CD14-positive monocyte (primary cell): Measurements from ENCODE around the gene LONRF2. TPM values are rescaled to one million over a fixed set of nuclear protein-coding genes. Genes with fewer than 3 reads are reported as not detected.

Experiments used
- DNase-seq, 3 donors: peaks; one replicate each; pipeline ENCODE4 v3.0.0-alpha.2; 2011 to 2022
- H2AFZ ChIP-seq: 2 replicates; pipeline ENCODE4 v1.6.0; 2012; ENCODE audit warnings: mild to moderate bottlenecking, low read depth, low read length, inconsistent platforms; ENCODE audit not compliant: insufficient read depth, poor library complexity, severe bottlenecking
- H3K27ac ChIP-seq, 2 donors: 1 replicate in 1 of 2; 2 replicates in 1 of 2; pipeline ENCODE4 v1.5.1; 2012 to 2013; ENCODE audit warnings: low read length in 2 of 2, control low read depth in 1 of 2, inconsistent platforms in 1 of 2, low read depth in 1 of 2, mild to moderate bottlenecking in 1 of 2
- H3K27me3 ChIP-seq, 2 donors: one replicate each; pipeline versions ENCODE4 v1.6.0 to v1.6.1; 2011 to 2013; ENCODE audit warnings: low read length in 2 of 2; ENCODE audit not compliant: control insufficient read depth in 2 of 2, insufficient read depth in 2 of 2
- H3K36me3 ChIP-seq, 2 donors: replicated peaks in 1 of 2; 1 replicate in 1 of 2; 2 replicates in 1 of 2; pipeline versions ENCODE4 v1.5.1 to v1.6.1; 2012 to 2013; ENCODE audit warnings: low read length in 2 of 2, control low read depth in 1 of 2, inconsistent platforms in 1 of 2, mild to moderate bottlenecking in 1 of 2; ENCODE audit not compliant: insufficient read depth in 2 of 2, control insufficient read depth in 1 of 2
- H3K4me1 ChIP-seq, 2 donors: 1 replicate in 1 of 2; 2 replicates in 1 of 2; pipeline versions ENCODE4 v1.5.1 to v1.6.1; 2012 to 2013; ENCODE audit warnings: low read length in 2 of 2, control low read depth in 1 of 2, inconsistent platforms in 1 of 2, mild to moderate bottlenecking in 1 of 2, moderate library complexity in 1 of 2; ENCODE audit not compliant: insufficient read depth in 2 of 2, control insufficient read depth in 1 of 2
- H3K4me2 ChIP-seq: replicated peaks from 2 replicates; pipeline ENCODE3; 2012; ENCODE audit warnings: low read length, moderate library complexity, mild to moderate bottlenecking; ENCODE audit not compliant: poor library complexity, severe bottlenecking; ENCODE audit errors: extremely low read depth
- H3K4me3 ChIP-seq, 3 experiments: fragments of 200-600 bp in 1 of 3; sonication (generic) in 1 of 3; replicated peaks in 1 of 3; 1 replicate in 2 of 3; 2 replicates in 1 of 3; pipeline ENCODE4 v1.5.1; 2011 to 2013; ENCODE audit warnings: low read length in 3 of 3, mild to moderate bottlenecking in 3 of 3, control low read depth in 2 of 3, low read depth in 2 of 3, inconsistent platforms in 1 of 3, moderate library complexity in 1 of 3
- H3K79me2 ChIP-seq: 2 replicates; pipeline ENCODE4 v1.6.0; 2012; ENCODE audit warnings: mild to moderate bottlenecking, control low read depth, inconsistent platforms, low read length, moderate library complexity; ENCODE audit not compliant: insufficient read depth
- H3K9ac ChIP-seq: 2 replicates; pipeline ENCODE4 v1.6.0; 2017; ENCODE audit warnings: low read length, mild to moderate bottlenecking; ENCODE audit not compliant: insufficient read depth, poor library complexity, severe bottlenecking
- H3K9me3 ChIP-seq, 2 donors: replicated peaks in 1 of 2; 1 replicate in 1 of 2; 2 replicates in 1 of 2; pipeline versions ENCODE4 v1.5.1 to v1.6.1; 2012 to 2013; ENCODE audit warnings: low read length in 2 of 2, control low read depth in 1 of 2; ENCODE audit not compliant: control insufficient read depth in 1 of 2, insufficient read depth in 1 of 2
- H4K20me1 ChIP-seq: 2 replicates; pipeline ENCODE4 v1.6.0; 2012; ENCODE audit warnings: mild to moderate bottlenecking, low read length, control low read depth, moderate library complexity; ENCODE audit not compliant: insufficient read depth
- H3K27ac Mint-ChIP-seq, 7 donors: one replicate each; pipeline ENCODE4 v1.8.0; 2020; ENCODE audit warnings: mild to moderate bottlenecking in 7 of 7, mixed read lengths in 7 of 7, moderate library complexity in 6 of 7, inconsistent platforms in 2 of 7
- H3K27me3 Mint-ChIP-seq, 3 donors: one replicate each; pipeline ENCODE4 v1.8.0; 2021 to 2022; ENCODE audit warnings: low read depth in 3 of 3, mild to moderate bottlenecking in 3 of 3, mixed read lengths in 3 of 3, moderate library complexity in 3 of 3, inconsistent platforms in 1 of 3
- H3K36me3 Mint-ChIP-seq, 2 donors: one replicate each; pipeline ENCODE4 v1.8.0; 2020; ENCODE audit warnings: mixed read lengths in 2 of 2, inconsistent platforms in 1 of 2, mild to moderate bottlenecking in 1 of 2
- H3K4me1 Mint-ChIP-seq: one replicate; pipeline ENCODE4 v1.8.0; 2020; ENCODE audit warnings: mild to moderate bottlenecking, mixed read lengths
- H3K4me3 Mint-ChIP-seq, 2 donors: one replicate each; pipeline ENCODE4 v1.8.0; 2020; ENCODE audit warnings: mild to moderate bottlenecking in 2 of 2, mixed read lengths in 2 of 2, moderate library complexity in 1 of 2
- H3K9me3 Mint-ChIP-seq, 7 donors: one replicate each; pipeline ENCODE4 v1.8.0; 2020 to 2022; ENCODE audit warnings: mixed read lengths in 7 of 7, mild to moderate bottlenecking in 6 of 7, moderate library complexity in 6 of 7, inconsistent platforms in 2 of 7
- WGBS: methylation state at CpG from one replicate; pipeline ENCODE4 v1.1.5; 2013; ENCODE audit warnings: missing lambda C conversion rate; ENCODE audit not compliant: insufficient coverage; 5-methylcytosine and 5-hydroxymethylcytosine counted together
- intact Hi-C, 2 donors: fragments of 100-400 bp; cut with micrococcal nuclease; formaldehyde crosslinking; loops; one replicate each; pipeline versions ENCODE4 v1.15.0 to v1.15.1; 2023
- polyA plus RNA-seq, 3 donors: library from polyadenylated mRNA; depleted of rRNA in 1 of 3; unstranded in 2 of 3; stranded (reverse) in 1 of 3; fragments of 300-500 nt in 2 of 3; fragments of >200 nt in 1 of 3; fragmentation: Illumina TruSeq in 2 of 3; gene quantifications; 1 replicate in 2 of 3; 2 replicates in 1 of 3; pipeline ENCODE4 v1.2.3, GENCODE V29; 2012 to 2021
- TF ChIP-seq, protein P1 (sequence below): fragments of 200-600 bp; IDR thresholded peaks from one replicate; pipeline ENCODE4 v1.8.0; 2022; ENCODE audit warnings: antibody characterized with exemption, mild to moderate bottlenecking

LONRF2 gene
- polyA plus RNA-seq, 3 donors, result not detected

DNA sequence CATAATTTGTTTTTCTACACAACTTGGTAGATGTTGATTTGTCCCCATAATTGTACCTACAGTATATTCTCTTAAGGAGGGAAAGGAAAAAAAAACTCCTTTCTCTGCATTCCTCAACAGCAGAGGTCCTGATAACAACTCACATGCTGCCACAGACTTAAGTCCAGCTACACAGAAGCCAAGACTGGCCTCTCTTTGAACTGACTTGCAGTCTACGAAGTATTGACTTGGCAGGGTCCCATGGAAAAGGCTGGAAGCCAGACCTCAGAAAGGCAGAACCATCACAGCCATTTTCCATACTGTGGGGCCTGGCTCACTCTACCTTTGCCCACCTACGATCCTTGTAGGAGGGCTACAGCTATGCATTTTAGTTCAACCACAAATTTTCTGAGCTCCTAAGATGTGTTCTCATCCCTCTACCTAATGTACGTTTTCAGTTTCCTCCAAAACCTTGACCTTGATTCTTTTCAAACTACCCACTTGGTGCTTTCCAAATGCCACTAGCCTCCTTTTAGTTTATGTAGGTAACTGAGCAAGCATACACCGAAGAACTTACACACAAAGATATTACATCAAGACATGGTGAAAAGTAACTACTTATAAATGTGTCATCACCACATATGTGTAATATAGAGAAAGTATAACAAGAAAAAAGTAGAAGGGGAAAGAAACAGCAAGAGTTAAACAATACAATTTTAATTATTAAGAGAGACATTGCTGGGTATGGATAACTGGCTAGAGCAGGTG lies 12.2 kb downstream of the LONRF2 start:
- WGBS, result 95% methylated on average over 2 of the region's 4 CpGs
- H3K4me1 ChIP-seq, result no peaks in the 10 kb centered on the region
- intact Hi-C loops, result no loop called here
- H2AFZ ChIP-seq, result no peak overlapping the region
- DNase-seq, result no peak
- H3K79me2 ChIP-seq, result no peaks in the 10 kb centered on the region
- no peak overlapping the region for H3K4me3 ChIP-seq
- TF ChIP-seq, protein P1, sequence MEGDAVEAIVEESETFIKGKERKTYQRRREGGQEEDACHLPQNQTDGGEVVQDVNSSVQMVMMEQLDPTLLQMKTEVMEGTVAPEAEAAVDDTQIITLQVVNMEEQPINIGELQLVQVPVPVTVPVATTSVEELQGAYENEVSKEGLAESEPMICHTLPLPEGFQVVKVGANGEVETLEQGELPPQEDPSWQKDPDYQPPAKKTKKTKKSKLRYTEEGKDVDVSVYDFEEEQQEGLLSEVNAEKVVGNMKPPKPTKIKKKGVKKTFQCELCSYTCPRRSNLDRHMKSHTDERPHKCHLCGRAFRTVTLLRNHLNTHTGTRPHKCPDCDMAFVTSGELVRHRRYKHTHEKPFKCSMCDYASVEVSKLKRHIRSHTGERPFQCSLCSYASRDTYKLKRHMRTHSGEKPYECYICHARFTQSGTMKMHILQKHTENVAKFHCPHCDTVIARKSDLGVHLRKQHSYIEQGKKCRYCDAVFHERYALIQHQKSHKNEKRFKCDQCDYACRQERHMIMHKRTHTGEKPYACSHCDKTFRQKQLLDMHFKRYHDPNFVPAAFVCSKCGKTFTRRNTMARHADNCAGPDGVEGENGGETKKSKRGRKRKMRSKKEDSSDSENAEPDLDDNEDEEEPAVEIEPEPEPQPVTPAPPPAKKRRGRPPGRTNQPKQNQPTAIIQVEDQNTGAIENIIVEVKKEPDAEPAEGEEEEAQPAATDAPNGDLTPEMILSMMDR, result no peak
- no peak overlapping the region for H3K27ac ChIP-seq
- H3K9ac ChIP-seq, result no peak overlapping the region
- no peaks in the 10 kb centered on the region for H4K20me1 ChIP-seq
- Mint-ChIP-seq H3K9me3 (peaks cover 0 to 5% (median 0%) of the 10 kb centered on the region in 7 donors), H3K36me3 (no peaks in the 10 kb centered on the region), H3K27me3 (peaks cover 0 to 28% (median 0%) of the 10 kb centered on the region in 3 donors), H3K4me1 (no peaks in the 10 kb centered on the region), H3K4me3 (no peak overlapping the region), H3K27ac (no peak overlapping the region)
- H3K9me3 ChIP-seq, result no peaks in the 10 kb centered on the region
- H3K27me3 ChIP-seq, result peaks cover 4 to 12% of the 10 kb centered on the region in 2 donors
- H3K4me2 ChIP-seq, result no peak overlapping the region
- H3K36me3 ChIP-seq, result no peaks in the 10 kb centered on the region

DNA sequence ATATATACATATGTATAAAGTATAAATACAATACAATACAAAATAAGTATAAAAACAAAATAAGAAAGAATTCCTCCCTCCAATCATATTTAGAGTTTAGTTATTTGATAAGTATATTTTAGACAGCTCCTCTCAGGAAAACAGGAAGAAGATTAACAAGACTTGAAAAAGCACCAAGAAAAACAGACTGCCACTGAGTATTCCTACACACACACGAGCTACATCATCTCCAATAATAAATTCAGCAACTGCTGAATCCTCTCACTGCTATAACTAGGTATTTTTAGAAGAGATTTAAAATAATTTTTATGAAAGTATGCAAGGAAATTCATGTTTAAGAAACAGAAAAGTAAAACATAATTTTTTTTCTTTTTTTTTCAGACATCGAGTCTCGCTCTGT lies 13.0 kb downstream of the LONRF2 start:
- Mint-ChIP-seq H3K4me1 (no peaks in the 10 kb centered on the region), H3K36me3 (no peaks in the 10 kb centered on the region), H3K4me3 (no peak overlapping the region), H3K9me3 (peaks cover 2 to 8% (median 5%) of the 10 kb centered on the region in 7 donors), H3K27me3 (peaks cover 0 to 23% (median 0%) of the 10 kb centered on the region in 3 donors), H3K27ac (no peak overlapping the region)
- Histone ChIP-seq H3K27me3 (peaks cover 2 to 12% of the 10 kb centered on the region in 2 donors), H4K20me1 (no peaks in the 10 kb centered on the region), H3K9ac (no peak overlapping the region), H3K79me2 (no peaks in the 10 kb centered on the region), H3K4me3 (no peak overlapping the region), H3K36me3 (no peaks in the 10 kb centered on the region), H2AFZ (no peak overlapping the region), H3K4me1 (no peaks in the 10 kb centered on the region), H3K27ac (no peak overlapping the region), H3K4me2 (no peak overlapping the region), H3K9me3 (peaks cover 0 to 2% of the 10 kb centered on the region in 2 donors)
- no peak for DNase-seq
- no CpG with 5 or more reads among the region's 3 CpGs for WGBS
- TF ChIP-seq, protein P1, result no peak
- intact Hi-C loops, result no loop called here
